ENCODE data around the gene KCNJ10. TPM values are rescaled to one million over a fixed set of nuclear protein-coding genes. Genes with fewer than 3 reads are reported as not detected.

Gene KCNJ10
- polyA plus RNA-seq, 1 donor = 0.52 TPM

DNA sequence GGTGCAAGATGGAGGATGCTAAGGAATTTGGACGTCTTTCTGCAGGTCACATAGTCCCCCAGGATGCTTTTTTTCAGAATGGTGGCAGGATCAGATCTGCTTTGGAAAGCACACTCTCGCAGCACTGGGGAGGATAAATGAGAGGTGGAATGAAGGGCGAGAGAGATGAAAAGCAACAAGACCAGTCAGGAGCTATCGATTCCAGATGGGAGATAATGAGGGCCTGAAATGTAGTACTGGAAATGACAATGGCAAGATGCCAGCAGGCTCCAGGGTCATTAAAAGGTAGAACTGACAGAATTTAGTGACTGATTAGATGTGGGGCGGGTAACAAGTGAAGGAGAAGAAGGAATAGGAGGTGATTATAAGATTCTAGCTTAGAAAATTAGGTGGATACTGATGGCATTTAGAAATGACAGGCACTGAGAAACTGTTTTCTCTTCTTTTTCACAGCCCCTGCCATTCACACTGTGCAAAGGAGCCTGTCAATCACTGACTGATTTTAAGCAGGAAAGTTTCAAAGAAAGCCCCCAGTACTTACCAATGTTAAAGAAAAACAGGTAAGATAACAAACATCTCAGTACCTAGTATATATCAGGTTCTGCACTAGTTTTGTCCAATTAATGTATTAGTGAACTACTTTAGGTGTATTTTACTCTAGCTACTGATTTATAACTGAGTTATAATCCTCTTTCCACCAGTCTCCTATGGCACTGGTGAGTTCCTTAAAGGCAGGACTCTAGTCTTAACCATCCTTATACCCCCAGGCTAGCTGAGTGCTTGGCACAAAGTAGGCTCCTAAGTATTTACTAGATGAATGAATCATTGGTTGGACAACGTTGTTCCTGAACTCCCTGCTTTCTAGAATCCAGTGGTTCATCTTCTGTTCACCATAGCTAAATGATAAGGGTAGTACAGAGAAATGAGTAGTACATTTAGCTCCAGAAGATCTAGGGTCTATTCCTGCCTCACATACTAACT is 47.3 kb downstream of the KCNJ10 start:
- H3K4me1 ChIP-seq (ENCODE audit: control insufficient read depth, insufficient read depth, low read length) = peaks cover 11% of the 10 kb centered on the region
- H3K27ac ChIP-seq (ENCODE audit: low read length) = no peak overlapping the region
- H3K36me3 ChIP-seq (ENCODE audit: control insufficient read depth, insufficient read depth, low read length) = no peaks in the 10 kb centered on the region
- no peak for DNase-seq
- no peaks in the 10 kb centered on the region for H3K9me3 ChIP-seq (ENCODE audit: control insufficient read depth, low read depth, low read length)
- no peak overlapping the region for H3K4me3 ChIP-seq (ENCODE audit: low read length)
- WGBS (ENCODE audit: insufficient coverage, low lambda C conversion rate) = 20% methylated on average over 1 of the region's 6 CpGs
- no peaks in the 10 kb centered on the region for H3K27me3 ChIP-seq (ENCODE audit: control insufficient read depth, insufficient read depth, low read length)

DNA sequence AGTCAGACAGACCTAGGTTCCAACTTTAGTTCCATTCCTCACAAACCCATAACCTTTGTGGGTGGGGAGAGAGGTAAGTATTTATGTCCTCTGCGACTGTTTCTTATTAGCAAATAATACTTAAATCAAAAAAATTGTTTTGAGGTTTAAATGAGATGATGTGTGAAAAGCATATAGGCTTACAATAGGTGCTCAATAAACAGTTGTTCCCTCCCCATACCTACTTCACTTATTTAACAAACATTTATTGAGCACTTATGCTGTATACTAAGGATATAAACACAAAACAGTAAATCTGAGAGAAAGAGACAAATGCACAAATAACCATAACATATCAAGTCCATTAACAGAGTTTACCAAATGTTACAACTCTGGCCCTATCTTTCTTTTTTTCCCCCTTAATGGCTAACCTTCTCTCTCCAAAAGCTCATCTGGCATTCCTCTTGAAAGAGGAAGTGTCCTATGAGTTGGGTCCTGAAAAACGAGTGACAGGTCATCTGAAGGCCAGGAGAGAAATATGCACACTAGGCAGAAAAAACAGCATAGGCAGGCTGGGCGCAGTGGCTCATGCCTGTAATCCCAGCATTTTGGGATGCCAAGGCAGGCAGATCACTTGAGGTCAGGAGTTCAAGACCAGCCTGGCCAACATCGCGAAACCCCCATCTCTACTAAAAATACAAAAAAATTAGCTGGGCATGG is 48.4 kb downstream of the KCNJ10 start:
- no peaks in the 10 kb centered on the region for H3K36me3 ChIP-seq (ENCODE audit: control insufficient read depth, insufficient read depth, low read length)
- no peak overlapping the region for H3K4me3 ChIP-seq (ENCODE audit: low read length)
- peaks cover 11% of the 10 kb centered on the region for H3K4me1 ChIP-seq (ENCODE audit: control insufficient read depth, insufficient read depth, low read length)
- no peak overlapping the region for H3K27ac ChIP-seq (ENCODE audit: low read length)
- H3K27me3 ChIP-seq (ENCODE audit: control insufficient read depth, insufficient read depth, low read length) = no peaks in the 10 kb centered on the region
- no peak for DNase-seq
- no peaks in the 10 kb centered on the region for H3K9me3 ChIP-seq (ENCODE audit: control insufficient read depth, low read depth, low read length)
- WGBS (ENCODE audit: insufficient coverage, low lambda C conversion rate) = no CpG with 5 or more reads among the region's 5 CpGs

DNA sequence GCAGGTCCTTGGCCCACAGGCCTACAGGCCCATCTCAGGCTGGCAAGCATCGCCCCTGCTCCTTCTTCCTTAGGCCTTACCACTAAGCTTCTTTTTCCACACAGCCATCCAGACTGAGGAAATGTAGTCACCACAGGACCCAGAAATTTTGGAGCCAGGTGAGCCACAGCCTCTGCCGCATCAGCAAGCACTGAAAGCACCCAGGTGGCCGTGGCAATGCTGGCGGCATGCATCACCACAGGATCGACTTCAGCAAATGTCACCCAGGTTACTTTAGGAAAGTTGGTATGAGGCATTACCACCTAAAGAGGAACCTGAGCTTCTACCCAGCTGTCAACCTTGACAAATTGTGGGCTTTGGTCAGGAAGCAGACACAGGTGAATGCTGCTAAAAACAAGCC is 49.8 kb downstream of the KCNJ10 start:
- peaks cover 11% of the 10 kb centered on the region for H3K4me1 ChIP-seq (ENCODE audit: control insufficient read depth, insufficient read depth, low read length)
- no CpG with 5 or more reads among the region's 5 CpGs for WGBS (ENCODE audit: insufficient coverage, low lambda C conversion rate)
- no peak overlapping the region for H3K27ac ChIP-seq (ENCODE audit: low read length)
- no peaks in the 10 kb centered on the region for H3K27me3 ChIP-seq (ENCODE audit: control insufficient read depth, insufficient read depth, low read length)
- no peak overlapping the region for H3K4me3 ChIP-seq (ENCODE audit: low read length)
- H3K9me3 ChIP-seq (ENCODE audit: control insufficient read depth, low read depth, low read length) = no peaks in the 10 kb centered on the region
- no peaks in the 10 kb centered on the region for H3K36me3 ChIP-seq (ENCODE audit: control insufficient read depth, insufficient read depth, low read length)
- DNase-seq = no peak

DNA sequence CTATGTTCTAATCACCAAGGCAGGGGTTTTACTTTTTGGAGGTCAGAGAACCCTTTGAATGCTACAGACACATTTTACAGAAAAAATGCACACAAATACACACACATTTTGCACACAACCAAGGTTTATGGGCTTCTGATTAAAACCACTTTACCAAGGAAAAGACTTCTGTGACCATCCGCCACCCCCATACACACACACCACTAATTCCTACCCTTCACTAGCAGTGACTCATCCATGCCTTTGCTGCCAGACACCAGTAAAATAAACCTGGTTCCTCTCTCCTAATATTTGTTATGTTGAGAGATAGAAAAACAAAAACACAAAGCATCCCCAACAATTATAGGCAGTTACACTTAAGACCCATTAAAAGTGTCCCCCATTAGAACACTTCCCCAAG is 51.1 kb downstream of the KCNJ10 start:
- no CpG with 5 or more reads among the region's 1 CpG for WGBS (ENCODE audit: insufficient coverage, low lambda C conversion rate)
- Histone ChIP-seq H3K9me3 (ENCODE audit: control insufficient read depth, low read depth, low read length) (no peaks in the 10 kb centered on the region), H3K36me3 (ENCODE audit: control insufficient read depth, insufficient read depth, low read length) (no peaks in the 10 kb centered on the region), H3K4me1 (ENCODE audit: control insufficient read depth, insufficient read depth, low read length) (peaks cover 6% of the 10 kb centered on the region), H3K4me3 (ENCODE audit: low read length) (no peak overlapping the region), H3K27ac (ENCODE audit: low read length) (no peak overlapping the region), H3K27me3 (ENCODE audit: control insufficient read depth, insufficient read depth, low read length) (no peaks in the 10 kb centered on the region)
- DNase-seq = no peak

DNA sequence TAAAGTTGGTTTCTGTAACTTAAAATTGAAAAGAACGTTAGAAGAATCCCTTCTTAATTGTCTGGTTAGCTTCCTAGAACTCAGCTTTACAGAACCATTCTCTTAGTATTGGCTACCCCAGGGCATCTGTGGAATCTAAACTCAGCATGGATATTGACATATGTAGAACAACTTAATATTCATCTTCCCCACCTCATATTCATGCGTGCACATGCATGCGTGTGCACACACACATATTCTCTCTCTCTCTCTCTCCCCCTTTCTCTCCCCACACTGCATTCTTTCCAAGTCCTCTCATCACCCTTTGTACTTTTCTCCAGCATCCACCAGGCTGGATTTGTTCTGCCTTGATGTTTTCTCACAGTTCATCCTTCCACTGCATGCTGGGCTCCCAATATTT is 51.6 kb downstream of the KCNJ10 start:
- no peak for DNase-seq
- WGBS (ENCODE audit: insufficient coverage, low lambda C conversion rate) = 93% methylated on average over 3 of the region's 3 CpGs
- Histone ChIP-seq H3K9me3 (ENCODE audit: control insufficient read depth, low read depth, low read length) (no peaks in the 10 kb centered on the region), H3K27me3 (ENCODE audit: control insufficient read depth, insufficient read depth, low read length) (no peaks in the 10 kb centered on the region), H3K36me3 (ENCODE audit: control insufficient read depth, insufficient read depth, low read length) (no peaks in the 10 kb centered on the region), H3K4me3 (ENCODE audit: low read length) (no peak overlapping the region), H3K4me1 (ENCODE audit: control insufficient read depth, insufficient read depth, low read length) (peaks cover under 1% of the 10 kb centered on the region), H3K27ac (ENCODE audit: low read length) (no peak overlapping the region)

DNA sequence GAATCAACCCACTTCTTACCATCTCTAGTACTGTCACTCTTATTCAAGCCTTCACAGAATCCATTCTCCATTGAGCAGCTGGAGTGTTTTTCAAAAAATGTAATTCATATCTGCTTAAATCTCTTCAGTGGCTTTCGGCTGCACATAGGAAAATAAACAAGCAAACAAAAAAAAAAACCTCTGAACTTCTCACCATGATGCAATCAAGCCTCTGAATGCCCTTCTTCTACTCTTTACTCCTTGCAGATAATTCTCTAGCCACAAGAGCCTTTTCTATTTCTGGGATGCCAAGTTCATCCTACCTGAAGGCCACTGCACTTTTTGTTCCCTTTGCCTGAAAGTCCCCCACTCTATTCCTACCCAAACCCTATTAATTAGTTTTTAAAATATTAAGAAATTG is 52.4 kb downstream of the KCNJ10 start:
- Histone ChIP-seq H3K36me3 (ENCODE audit: control insufficient read depth, insufficient read depth, low read length) (no peaks in the 10 kb centered on the region), H3K27me3 (ENCODE audit: control insufficient read depth, insufficient read depth, low read length) (no peaks in the 10 kb centered on the region), H3K9me3 (ENCODE audit: control insufficient read depth, low read depth, low read length) (no peaks in the 10 kb centered on the region), H3K4me3 (ENCODE audit: low read length) (no peak overlapping the region), H3K4me1 (ENCODE audit: control insufficient read depth, insufficient read depth, low read length) (no peaks in the 10 kb centered on the region), H3K27ac (ENCODE audit: low read length) (no peak overlapping the region)
- DNase-seq = no peak
- 86% methylated on average over 1 of the region's 1 CpG for WGBS (ENCODE audit: insufficient coverage, low lambda C conversion rate)

DNA sequence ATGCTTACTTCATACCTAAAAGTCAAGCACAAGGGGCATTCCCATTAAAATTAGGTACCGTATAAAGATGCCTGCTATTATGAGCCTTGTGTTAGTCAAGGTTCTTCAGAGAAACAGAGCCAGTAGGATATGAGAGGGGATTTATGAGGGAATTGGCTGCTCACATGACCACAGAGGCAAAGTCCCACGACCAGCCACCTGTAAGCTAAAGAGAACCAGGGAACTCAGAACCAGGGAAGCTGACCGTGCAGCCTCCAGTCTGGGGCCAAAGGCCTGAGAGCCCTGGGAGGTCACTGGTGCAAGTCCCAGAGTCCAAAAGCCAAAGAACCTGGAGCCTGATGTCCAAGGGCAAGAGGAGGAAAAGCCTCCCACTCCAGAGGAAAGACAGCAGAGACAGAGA is 58.2 kb downstream of the KCNJ10 start:
- H3K36me3 ChIP-seq (ENCODE audit: control insufficient read depth, insufficient read depth, low read length) = no peaks in the 10 kb centered on the region
- WGBS (ENCODE audit: insufficient coverage, low lambda C conversion rate) = no CpG with 5 or more reads among the region's 3 CpGs
- H3K27me3 ChIP-seq (ENCODE audit: control insufficient read depth, insufficient read depth, low read length) = no peaks in the 10 kb centered on the region
- H3K27ac ChIP-seq (ENCODE audit: low read length) = peak overlapping the region; percentile 63
- H3K9me3 ChIP-seq (ENCODE audit: control insufficient read depth, low read depth, low read length) = no peaks in the 10 kb centered on the region
- H3K4me1 ChIP-seq (ENCODE audit: control insufficient read depth, insufficient read depth, low read length) = peaks cover 35% of the 10 kb centered on the region
- DNase-seq = peak; percentile 86 to 92
- H3K4me3 ChIP-seq (ENCODE audit: low read length) = no peak overlapping the region

DNA sequence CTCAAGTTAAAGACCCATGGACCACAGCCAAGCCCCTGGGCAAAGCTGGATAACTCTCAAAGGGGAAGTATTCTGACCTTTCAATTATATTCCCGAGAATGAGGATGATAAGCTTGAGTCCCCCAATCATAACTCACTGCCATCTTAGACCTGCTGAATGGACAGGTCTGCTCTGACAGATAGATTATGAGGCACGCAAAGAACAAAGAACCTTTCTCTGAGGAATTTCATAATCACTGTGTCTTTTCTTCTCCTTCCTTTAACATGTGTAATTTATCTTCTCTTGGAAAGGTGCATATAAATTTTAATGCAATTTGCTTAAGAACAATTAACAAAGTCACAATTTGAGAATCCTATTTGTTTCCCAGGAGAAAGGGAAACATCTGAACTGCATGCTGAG is 60.2 kb downstream of the KCNJ10 start:
- H3K36me3 ChIP-seq (ENCODE audit: control insufficient read depth, insufficient read depth, low read length) = no peaks in the 10 kb centered on the region
- no peak for DNase-seq
- peak overlapping the region; percentile 17 for H3K27ac ChIP-seq (ENCODE audit: low read length)
- peaks cover 45% of the 10 kb centered on the region for H3K4me1 ChIP-seq (ENCODE audit: control insufficient read depth, insufficient read depth, low read length)
- H3K27me3 ChIP-seq (ENCODE audit: control insufficient read depth, insufficient read depth, low read length) = no peaks in the 10 kb centered on the region
- H3K4me3 ChIP-seq (ENCODE audit: low read length) = no peak overlapping the region
- no peaks in the 10 kb centered on the region for H3K9me3 ChIP-seq (ENCODE audit: control insufficient read depth, low read depth, low read length)
- 60% methylated on average over 1 of the region's 2 CpGs for WGBS (ENCODE audit: insufficient coverage, low lambda C conversion rate)

DNA sequence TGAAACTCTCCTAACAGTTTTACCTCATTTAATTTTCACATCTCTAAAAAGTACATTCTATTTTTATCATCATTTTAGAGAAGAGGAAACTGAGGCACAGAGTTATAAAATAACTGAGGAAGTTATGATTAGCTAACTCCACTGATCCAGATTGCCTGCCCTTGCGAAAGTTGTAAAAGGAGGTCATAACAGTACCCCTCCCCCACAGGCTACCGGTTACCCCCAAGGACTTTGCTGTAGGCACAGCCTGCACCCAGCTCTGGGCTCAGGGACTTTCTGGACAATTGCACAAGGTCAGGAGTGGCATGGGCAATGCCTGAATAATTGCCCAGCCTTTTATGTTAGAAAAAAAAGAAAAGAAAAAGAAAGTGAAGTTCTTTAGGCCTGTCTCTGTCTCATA is 60.9 kb downstream of the KCNJ10 start:
- Histone ChIP-seq H3K27ac (ENCODE audit: low read length) (peak overlapping the region; percentile 17), H3K27me3 (ENCODE audit: control insufficient read depth, insufficient read depth, low read length) (no peaks in the 10 kb centered on the region), H3K36me3 (ENCODE audit: control insufficient read depth, insufficient read depth, low read length) (no peaks in the 10 kb centered on the region), H3K4me1 (ENCODE audit: control insufficient read depth, insufficient read depth, low read length) (peaks cover 53% of the 10 kb centered on the region), H3K9me3 (ENCODE audit: control insufficient read depth, low read depth, low read length) (no peaks in the 10 kb centered on the region), H3K4me3 (ENCODE audit: low read length) (no peak overlapping the region)
- no CpG with 5 or more reads among the region's 2 CpGs for whole genome bisulfite sequencing (ENCODE audit: insufficient coverage, low lambda C conversion rate)
- peak in 1 of 2 donors; percentile 32 for DNase-seq

DNA sequence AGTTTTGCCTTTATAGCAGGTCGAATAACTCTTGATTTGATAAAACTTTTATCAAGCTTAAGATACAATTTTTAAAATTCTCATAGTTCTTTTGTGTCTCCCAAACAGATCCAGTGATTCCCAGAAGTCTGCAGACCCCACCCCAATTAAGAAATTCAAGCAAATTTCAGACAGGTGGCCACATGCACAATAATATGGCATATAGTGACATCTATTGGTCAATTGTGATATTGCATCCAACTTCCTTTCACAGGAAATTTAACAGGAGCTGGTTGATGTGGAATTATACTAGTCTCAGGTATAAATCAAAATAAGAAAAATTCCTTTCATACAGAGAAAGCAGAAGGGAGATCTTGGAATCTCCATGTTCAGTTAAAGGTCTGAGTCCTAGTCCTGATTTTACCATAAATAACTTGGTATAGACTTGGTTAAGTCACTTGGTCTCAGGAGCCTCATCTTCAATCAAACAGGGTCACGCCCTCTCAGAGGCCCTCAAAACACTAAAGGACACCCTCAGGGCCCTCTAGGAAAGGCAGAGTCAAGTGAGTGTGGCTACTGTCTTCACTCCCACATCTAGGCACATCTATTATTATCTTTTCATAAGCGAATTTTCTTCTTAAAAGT is 62.3 kb downstream of the KCNJ10 start:
- Histone ChIP-seq H3K27ac (ENCODE audit: low read length) (no peak overlapping the region), H3K9me3 (ENCODE audit: control insufficient read depth, low read depth, low read length) (no peaks in the 10 kb centered on the region), H3K4me1 (ENCODE audit: control insufficient read depth, insufficient read depth, low read length) (peaks cover 66% of the 10 kb centered on the region), H3K36me3 (ENCODE audit: control insufficient read depth, insufficient read depth, low read length) (no peaks in the 10 kb centered on the region), H3K4me3 (ENCODE audit: low read length) (no peak overlapping the region), H3K27me3 (ENCODE audit: control insufficient read depth, insufficient read depth, low read length) (no peaks in the 10 kb centered on the region)
- no CpG with 5 or more reads among the region's 3 CpGs for WGBS (ENCODE audit: insufficient coverage, low lambda C conversion rate)
- no peak for DNase-seq
